Amniotic epithelial cell (primary cell): ENCODE results near the gene GSC2.
"Not testable (repeated sequence)": the region's sequence is repeated elsewhere in the genome, so short reads cannot be mapped to it uniquely, and the experiment has no call there.

Experiments used
- DNase-seq: peaks from one replicate; pipeline ENCODE4 v3.0.0-alpha.2; 2010; ENCODE audit warnings: low read depth

GSC2 gene

GRCh38 chr22:19178065-19178656 is 28.1 kb upstream of the GSC2 start:
- no peak for DNase-seq

GRCh38 chr22:19177164-19178064 is 27.3 kb upstream of the GSC2 start:
- no peak for DNase-seq

- no peak for DNase-seq
Measured at GRCh38 chr22:19176732-19177131, 26.6 kb upstream of the GSC2 start.

GRCh38 chr22:19176175-19176643 is 26.1 kb upstream of the GSC2 start:
- DNase-seq: no peak

- no peak for DNase-seq
Measured at GRCh38 chr22:19175602-19176174, 25.6 kb upstream of the GSC2 start.

- DNase-seq: no peak
Measured at GRCh38 chr22:19175026-19175601, 25.0 kb upstream of the GSC2 start.

- DNase-seq: peak; percentile 57
Measured at GRCh38 chr22:19174106-19175025, 24.3 kb upstream of the GSC2 start.

GRCh38 chr22:19173047-19174035 is 23.2 kb upstream of the GSC2 start:
- DNase-seq: no peak

- no peak for DNase-seq
Measured at GRCh38 chr22:19172213-19173046, 22.3 kb upstream of the GSC2 start.

- DNase-seq: no peak
Measured at GRCh38 chr22:19169947-19170318, 19.8 kb upstream of the GSC2 start.

GRCh38 chr22:19169002-19169946 is 19.2 kb upstream of the GSC2 start:
- DNase-seq: no peak

GRCh38 chr22:19168088-19168890 is 18.2 kb upstream of the GSC2 start:
- DNase-seq: no peak

GRCh38 chr22:19167106-19167869 is 17.2 kb upstream of the GSC2 start:
- DNase-seq: no peak

GRCh38 chr22:19166421-19166820 is 16.3 kb upstream of the GSC2 start:
- no peak for DNase-seq

GRCh38 chr22:19164425-19164824 is 14.3 kb upstream of the GSC2 start:
- DNase-seq: no peak

- not testable (repeated sequence) for DNase-seq
Measured at GRCh38 chr22:19158649-19159048, 8.6 kb upstream of the GSC2 start.

- not testable (repeated sequence) for DNase-seq
Measured at GRCh38 chr22:19156109-19156508, 6.0 kb upstream of the GSC2 start.
